GM19099 (cell line): ENCODE measurements around the gene TCAP.

Experiments used
- POLR2A ChIP-seq: IDR thresholded peaks from 3 replicates; pipeline ENCODE4 v1.6.1; 2011; ENCODE audit warnings: low read depth; ENCODE audit not compliant: insufficient read length; ENCODE audit errors: extremely low read depth

The TCAP gene

GRCh38 chr17:39697961-39698360, 32.8 kb downstream of the TCAP start:
- TF ChIP-seq POLR2A: no peak

- TF ChIP-seq POLR2A: no peak
These were observed 34.6 kb downstream of the TCAP start, which contains the start of gene ERBB2 for GRCh38 chr17:39699818-39700147. ERBB2 (plus strand) TSS chr17:39700064; CDS start chr17:39700239, 175 bp downstream.

- no peak for TF ChIP-seq POLR2A
These were observed 35.2 kb downstream of the TCAP start for GRCh38 chr17:39700148-39700987.

- TF ChIP-seq POLR2A: no peak
These were observed 36.0 kb downstream of the TCAP start for GRCh38 chr17:39701012-39701783.

- TF ChIP-seq POLR2A: no peak
These were observed 36.8 kb downstream of the TCAP start for GRCh38 chr17:39701784-39702422.

GRCh38 chr17:39702901-39703893, 38.0 kb downstream of the TCAP start:
- TF ChIP-seq POLR2A: no peak

GRCh38 chr17:39703913-39704312, 38.8 kb downstream of the TCAP start:
- TF ChIP-seq POLR2A: no peak

- TF ChIP-seq POLR2A: no peak
These were observed 39.8 kb downstream of the TCAP start for GRCh38 chr17:39704821-39705551.

GRCh38 chr17:39705786-39706348, 40.7 kb downstream of the TCAP start:
- TF ChIP-seq POLR2A: no peak

GRCh38 chr17:39706383-39706782, 41.2 kb downstream of the TCAP start:
- no peak for TF ChIP-seq POLR2A

- TF ChIP-seq POLR2A: no peak
These were observed 41.8 kb downstream of the TCAP start for GRCh38 chr17:39706921-39707337.

- no peak for TF ChIP-seq POLR2A
These were observed 44.3 kb downstream of the TCAP start for GRCh38 chr17:39709319-39709997.
